IPS-18c (cell line): Measurements from ENCODE around the gene METTL1.

Experiments used
- H3K4me3 ChIP-seq: 2 replicates; pipeline ENCODE4 v1.7.0; 2013; ENCODE audit warnings: low read depth, mild to moderate bottlenecking, low read length, moderate library complexity; ENCODE audit not compliant: insufficient read depth
- H3K9me3 ChIP-seq: one replicate; pipeline ENCODE4 v1.6.1; 2013; ENCODE audit warnings: mild to moderate bottlenecking, low read length, moderate library complexity; ENCODE audit not compliant: control insufficient read depth, insufficient read depth

Gene METTL1

DNA sequence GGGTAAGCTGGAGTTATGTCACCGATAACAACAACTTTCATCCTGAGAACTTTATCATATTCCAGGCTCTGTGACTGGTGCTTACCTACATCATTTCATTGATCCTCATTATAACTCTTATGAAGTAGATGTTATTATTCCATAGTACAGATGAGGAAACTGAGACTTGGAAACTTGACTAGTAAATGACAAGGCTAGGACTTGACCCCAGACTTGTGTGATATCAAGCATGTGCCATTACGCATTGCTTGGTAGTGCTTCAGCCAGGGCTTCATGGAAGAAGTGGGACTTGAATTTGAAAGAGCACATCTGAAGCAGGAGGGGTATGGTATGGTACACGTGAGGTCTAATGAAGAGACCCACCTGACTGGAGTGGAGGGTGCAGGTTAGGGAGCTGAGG lies 34.8 kb upstream of the METTL1 start:
- Histone ChIP-seq H3K4me3 (no peak overlapping the region), H3K9me3 (no peaks in the 10 kb centered on the region)

DNA sequence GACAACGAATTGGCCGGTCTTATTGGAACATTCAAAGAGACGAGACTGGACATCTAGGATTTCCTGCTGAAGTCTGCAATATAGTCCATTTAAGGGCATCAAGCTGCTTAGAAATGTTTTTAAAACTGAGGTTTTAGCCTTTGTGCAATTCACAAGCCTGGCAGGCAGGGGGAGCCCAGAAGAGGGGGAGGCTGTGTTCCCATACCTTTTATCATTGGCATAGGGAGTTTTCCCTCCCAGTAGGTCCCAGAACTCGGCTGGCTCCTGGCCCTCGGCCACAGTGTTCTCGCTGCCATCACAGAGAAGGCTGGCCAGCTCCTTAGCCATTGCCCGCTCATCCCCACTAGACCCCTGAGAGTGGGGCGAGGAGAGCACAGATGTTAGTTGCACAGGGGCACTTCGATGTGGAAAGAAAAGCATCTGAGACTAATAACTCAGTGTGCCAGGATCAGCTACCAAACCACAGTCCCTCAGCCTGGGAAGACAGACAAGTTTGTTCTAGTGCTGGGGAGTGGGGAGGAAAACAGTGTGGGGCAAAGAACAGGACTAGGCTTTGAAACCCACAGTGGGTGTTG lies 31.5 kb upstream of the METTL1 start:
- Histone ChIP-seq H3K4me3 (no peak overlapping the region), H3K9me3 (no peaks in the 10 kb centered on the region)

DNA sequence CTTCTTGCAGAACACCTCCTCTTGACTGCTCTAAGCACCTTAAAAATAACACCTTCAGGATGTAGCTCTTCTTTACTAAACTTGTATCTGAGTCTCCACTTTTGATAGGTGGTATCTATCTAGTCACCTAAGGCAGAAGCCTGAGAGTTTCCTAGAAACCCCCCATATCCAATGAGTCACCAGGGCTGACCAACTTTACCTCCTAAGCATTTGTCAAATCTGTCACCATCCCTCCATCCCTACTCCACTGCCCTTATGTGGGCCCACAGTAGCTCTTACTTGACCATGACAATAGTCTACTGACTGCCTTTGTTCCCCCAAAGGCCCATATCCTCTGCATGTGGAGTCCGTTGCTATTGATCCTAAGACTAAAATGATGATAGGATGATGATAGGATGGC lies 30.7 kb upstream of the METTL1 start:
- Histone ChIP-seq H3K4me3 (no peak overlapping the region), H3K9me3 (no peaks in the 10 kb centered on the region)

DNA sequence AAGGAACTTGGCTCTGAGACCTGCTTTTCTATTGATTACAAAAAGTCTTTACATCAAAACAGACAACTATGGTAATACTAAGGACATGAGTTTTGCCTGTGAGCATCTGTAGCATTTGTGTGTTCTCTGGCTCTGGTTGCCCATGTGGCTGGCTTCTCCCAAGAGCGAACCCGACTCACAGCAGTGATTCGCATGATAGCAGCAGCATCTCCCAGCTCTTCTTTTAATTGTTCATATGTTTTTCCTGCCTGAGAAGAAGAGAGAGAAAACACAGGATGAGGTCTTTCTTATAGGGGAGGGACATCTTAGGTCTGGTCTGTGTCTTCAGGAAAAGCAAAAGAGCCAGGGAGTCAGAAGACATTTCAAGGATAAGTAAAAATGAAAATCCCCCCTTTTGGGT lies 29.1 kb upstream of the METTL1 start:
- H3K9me3 ChIP-seq = no peaks in the 10 kb centered on the region
- H3K4me3 ChIP-seq = no peak overlapping the region

GRCh38 chr12:57797933-57798332 lies 26.0 kb upstream of the METTL1 start:
- H3K9me3 ChIP-seq = no peaks in the 10 kb centered on the region
- no peak overlapping the region for H3K4me3 ChIP-seq

DNA sequence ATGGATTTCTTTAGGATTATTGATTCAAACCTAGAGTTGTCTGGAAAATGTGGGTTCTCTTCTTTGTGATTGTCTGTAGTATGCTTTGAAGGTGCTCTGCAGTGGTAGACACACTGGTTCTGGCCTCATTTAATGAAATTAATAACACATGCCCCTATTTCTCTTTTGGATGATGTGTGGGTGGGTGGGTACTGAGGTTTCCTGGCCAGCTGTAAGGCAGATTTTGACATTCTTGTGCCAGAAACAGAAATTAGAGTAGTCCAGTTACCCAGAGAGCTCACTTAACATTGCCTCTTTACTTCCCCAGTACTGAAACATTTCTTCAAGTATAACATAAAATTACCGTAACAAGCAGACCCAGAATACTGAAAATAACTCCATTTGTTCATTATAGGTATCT lies 25.1 kb upstream of the METTL1 start:
- Histone ChIP-seq H3K4me3 (no peak overlapping the region), H3K9me3 (no peaks in the 10 kb centered on the region)

DNA sequence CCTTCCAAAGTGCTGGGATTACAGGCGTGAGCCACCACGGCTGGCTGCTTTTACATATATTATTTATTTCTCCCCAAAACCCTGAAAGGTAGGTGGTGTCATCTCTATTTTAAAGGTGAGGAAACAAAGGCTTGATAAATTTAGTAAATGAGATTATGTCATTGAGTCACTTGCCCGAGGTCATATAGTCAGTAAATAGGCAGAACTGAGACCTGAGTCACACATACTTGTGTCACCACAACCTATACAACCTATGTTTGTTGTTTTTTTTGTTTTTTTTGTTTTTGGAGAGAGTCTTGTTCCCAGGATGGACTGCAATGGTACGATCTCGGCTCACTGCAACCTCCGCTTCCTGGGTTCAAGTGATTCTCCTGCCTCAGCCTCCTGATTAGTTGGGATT lies 23.4 kb upstream of the METTL1 start:
- H3K9me3 ChIP-seq = no peaks in the 10 kb centered on the region
- H3K4me3 ChIP-seq = no peak overlapping the region

DNA sequence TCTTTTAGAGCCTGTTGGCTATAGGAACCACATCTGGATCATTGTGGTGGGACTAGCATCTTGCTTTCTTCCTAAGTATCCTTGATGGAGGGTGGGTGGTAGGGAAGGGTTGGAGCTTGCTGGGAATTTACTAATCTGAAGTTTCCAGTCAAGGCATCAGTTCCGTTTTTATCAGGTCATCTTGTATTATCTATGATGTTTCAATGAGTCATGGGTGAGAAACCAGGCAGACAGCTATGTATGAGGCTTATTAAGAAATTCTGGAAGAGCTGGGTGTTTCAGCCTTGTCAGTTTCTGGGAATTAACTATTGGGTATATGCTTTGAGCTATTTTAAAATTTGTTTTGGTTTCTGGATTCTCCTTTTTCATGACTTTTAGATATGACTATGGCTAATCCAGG lies 22.0 kb upstream of the METTL1 start:
- no peaks in the 10 kb centered on the region for H3K9me3 ChIP-seq
- H3K4me3 ChIP-seq = no peak overlapping the region

DNA sequence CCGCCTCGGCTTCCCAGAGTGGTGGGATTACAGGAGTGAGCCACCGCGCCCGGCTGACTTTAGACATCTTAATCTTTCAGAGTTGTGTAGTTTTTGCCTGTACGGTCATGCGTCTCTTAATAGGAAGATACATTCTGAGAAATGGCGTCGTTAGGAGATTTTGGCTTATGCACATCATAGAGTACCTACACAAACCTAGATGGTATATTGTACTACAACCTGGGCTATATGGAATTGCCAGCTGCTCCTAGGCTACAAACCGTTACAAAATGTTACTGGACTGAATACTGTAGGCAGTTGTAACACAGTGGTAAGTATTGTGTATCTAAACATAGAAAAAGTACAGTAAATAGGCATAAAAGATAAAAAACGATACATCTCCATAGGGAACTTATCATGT lies 12.0 kb upstream of the METTL1 start:
- H3K4me3 ChIP-seq = no peak overlapping the region

DNA sequence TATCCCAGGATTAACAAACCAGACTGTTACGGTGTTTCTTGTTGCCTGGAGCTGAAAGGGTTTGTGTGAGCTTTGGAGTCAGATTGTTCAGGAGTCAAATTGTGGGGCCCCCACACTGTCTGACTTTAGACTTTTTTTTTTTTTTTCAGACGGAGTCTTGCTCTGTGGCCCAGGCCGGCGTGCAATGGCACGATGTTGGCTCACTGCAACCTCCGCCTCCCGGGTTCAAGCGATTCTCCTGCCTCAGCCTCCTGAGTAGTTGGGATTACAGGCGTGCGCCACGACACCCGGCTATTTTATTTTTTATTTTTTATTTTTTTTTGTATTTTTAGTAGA lies 11.5 kb upstream of the METTL1 start:
- Histone ChIP-seq H3K4me3 (peak overlapping the region; percentile 96), H3K9me3 (no peaks in the 10 kb centered on the region)

More for the DNA sequence above, 12.0 kb upstream of the METTL1 start:
- no peaks in the 10 kb centered on the region for H3K9me3 ChIP-seq

- Histone ChIP-seq H3K4me3 (peak within 1 kb of the TSS; percentile 96), H3K9me3 (no peaks in the 10 kb centered on the region)
Observed at GRCh38 chr12:57782608-57783465, 10.9 kb upstream of the METTL1 start, which contains the start of gene TSFM. TSS of gene TSFM (plus strand) at chr12:57782787. CDS start at chr12:57782802, 15 bp downstream.

DNA sequence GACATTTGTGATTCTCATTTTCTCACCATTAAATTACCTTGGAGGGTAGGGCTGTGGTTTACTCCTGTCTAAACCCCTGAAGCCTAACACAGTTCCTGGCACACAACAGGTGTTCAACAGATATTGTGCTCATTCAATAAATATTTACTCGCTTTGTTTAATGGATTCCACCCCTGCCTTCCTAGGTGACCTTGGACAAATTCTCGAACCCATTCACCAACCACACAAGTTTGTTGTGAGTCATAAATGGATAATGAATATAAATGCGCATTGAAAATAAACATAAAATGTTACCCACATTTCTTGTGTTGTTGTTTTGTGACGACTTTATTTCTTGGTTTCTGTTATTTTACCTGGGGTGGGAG lies 10.3 kb upstream of the METTL1 start:
- Histone ChIP-seq H3K9me3 (no peaks in the 10 kb centered on the region), H3K4me3 (no peak overlapping the region; the same call in 1 of the 2 replicates)

GRCh38 chr12:57781801-57782200 lies 9.9 kb upstream of the METTL1 start:
- Histone ChIP-seq H3K4me3 (no peak overlapping the region), H3K9me3 (no peaks in the 10 kb centered on the region)

- Histone ChIP-seq H3K9me3 (no peaks in the 10 kb centered on the region), H3K4me3 (no peak overlapping the region)
Observed at GRCh38 chr12:57781244-57781643, 9.3 kb upstream of the METTL1 start.

DNA sequence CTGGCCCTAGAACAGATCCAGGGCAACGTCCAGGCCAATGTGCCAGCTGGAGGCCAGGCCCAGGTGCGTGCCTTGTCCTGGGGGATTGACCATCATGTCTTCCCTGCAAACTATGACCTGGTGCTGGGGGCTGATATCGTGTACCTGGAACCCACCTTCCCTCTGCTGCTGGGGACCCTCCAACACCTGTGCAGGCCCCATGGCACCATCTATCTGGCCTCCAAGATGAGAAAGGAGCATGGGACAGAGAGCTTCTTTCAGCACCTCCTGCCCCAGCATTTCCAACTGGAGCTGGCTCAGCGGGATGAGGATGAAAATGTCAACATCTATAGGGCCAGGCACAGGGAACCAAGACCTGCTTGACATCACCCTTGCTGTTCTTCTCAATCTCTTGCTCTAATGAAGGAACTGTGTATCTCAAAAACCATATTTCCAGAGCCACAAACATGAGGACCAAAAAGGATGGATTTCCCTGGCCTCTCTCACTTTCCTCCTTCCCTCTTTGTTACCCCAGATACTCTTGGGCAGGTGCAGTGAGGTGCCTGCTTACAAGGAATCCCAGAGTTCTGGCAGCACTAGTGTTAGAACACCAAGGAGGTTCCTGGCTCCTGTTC lies 8.5 kb upstream of the METTL1 start:
- Histone ChIP-seq H3K9me3 (no peaks in the 10 kb centered on the region), H3K4me3 (no peak overlapping the region)

DNA sequence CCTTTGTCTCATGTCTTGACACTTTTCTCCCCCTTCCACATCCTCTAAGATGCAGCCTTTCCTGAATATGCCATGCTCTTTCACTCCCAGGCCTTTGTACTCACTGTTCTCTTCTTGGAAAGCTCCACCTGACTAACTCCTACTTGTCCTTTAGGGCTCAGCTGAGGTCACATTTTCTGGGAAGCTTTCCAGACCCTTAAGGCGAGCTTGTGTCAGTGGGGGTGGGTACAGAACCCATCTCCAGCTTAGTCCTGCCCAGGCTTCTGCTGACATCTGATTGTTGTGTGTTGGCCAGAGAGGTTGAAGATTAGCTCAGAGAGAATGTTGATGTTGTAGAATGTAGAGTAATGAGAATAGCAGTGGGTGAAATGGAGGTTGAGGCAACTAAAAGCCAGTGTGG lies 7.8 kb upstream of the METTL1 start:
- H3K9me3 ChIP-seq = no peaks in the 10 kb centered on the region

GRCh38 chr12:57777911-57778310 lies 6.0 kb upstream of the METTL1 start:
- H3K4me3 ChIP-seq = no peak overlapping the region
- H3K9me3 ChIP-seq = no peaks in the 10 kb centered on the region

More for the DNA sequence above, 7.8 kb upstream of the METTL1 start:
- no peak overlapping the region for H3K4me3 ChIP-seq

DNA sequence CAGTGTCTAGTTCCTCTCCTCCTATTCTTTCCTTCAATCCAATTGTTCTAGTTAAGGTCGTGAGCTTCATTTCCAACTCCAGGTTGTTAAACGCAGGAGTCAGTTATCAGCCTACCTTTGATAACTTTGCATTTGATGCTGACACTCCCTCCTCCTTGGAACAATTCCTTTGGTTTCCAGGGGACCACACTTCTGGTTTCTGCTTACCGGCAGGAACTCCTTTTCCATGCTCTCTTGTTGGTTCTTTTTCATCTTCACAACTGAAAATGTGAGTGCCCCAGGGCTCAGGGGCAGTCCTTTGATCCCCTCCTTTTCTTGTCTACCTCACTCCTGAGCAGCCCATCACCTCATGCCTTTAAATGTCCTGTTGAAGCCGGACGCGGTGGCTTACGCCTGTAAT lies 5.5 kb upstream of the METTL1 start:
- no peak overlapping the region for H3K4me3 ChIP-seq
- no peaks in the 10 kb centered on the region for H3K9me3 ChIP-seq
